ENCODE results near the gene PLAU.
"Not testable (repeated sequence)": the region's sequence is repeated elsewhere in the genome, so short reads cannot be mapped to it uniquely, and the experiment has no call there.

Gene PLAU

DNA sequence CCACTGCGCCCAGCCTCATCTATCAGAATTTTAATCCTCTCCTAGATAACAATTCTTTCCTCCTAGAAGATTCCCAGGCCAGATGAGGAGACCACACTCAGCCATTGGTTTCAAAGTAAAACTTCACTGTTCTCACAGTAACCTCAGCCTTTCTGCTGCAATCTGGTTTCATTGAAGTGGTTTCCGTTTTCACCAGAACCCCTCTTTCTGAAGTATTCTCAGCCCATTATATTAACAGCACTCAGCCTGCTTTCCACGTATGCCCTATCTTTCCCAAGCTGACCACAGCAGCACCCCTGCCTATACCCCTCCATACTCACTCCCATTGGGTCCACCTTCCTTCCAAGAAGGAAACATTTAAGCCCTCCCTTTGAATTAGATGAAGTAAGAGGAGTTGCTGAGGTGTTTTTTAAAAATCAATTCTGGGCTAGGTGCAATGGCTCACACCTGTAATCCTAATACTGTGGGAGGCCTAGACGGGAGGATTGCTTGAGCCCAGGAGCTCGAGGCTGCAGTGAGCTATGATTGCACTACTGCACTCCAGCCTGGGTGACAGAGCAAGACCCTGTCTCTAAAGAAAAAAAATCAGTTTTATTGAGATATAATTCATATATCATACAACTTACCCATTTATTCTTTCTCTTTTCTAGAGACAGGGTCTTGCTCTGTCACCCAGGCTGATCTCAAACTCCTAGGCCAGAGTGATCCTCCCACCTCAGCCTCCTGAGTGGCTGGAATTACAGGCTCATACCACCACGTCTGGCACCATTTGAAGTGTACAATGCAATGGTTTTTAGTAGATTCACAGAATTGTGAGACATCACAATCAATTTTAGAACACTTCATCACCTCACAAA lies 11.3 kb downstream of the PLAU start:
- no peak for DNase-seq (ENCODE audit: low spot score)

DNA sequence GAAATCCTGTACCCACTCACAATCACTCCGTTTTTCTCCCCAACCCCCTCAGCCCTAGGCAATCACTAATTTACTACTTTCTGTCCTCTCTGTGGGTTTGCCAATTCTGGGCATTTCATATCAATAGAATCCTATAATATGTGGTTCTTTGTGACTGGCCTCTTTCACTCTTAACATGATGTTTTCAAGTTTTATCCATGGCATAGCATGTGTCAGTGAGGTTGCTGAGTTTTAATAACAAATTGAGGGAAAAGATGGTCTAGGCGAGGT lies 11.9 kb downstream of the PLAU start:
- DNase-seq (ENCODE audit: low spot score): no peak

- DNase-seq (ENCODE audit: low spot score): no peak
Measured at GRCh38 chr10:73923935-73924598, 13.1 kb downstream of the PLAU start.

- no peak for DNase-seq (ENCODE audit: low spot score)
Measured at GRCh38 chr10:73924935-73925334, 14.0 kb downstream of the PLAU start.

- DNase-seq (ENCODE audit: low spot score): no peak
Measured at GRCh38 chr10:73925539-73925938, 14.6 kb downstream of the PLAU start.

- DNase-seq (ENCODE audit: low spot score): no peak
Measured at GRCh38 chr10:73926152-73926764, 15.3 kb downstream of the PLAU start.

- not testable (repeated sequence) for DNase-seq (ENCODE audit: low spot score)
Measured at GRCh38 chr10:73930630-73931327, 19.8 kb downstream of the PLAU start.

- no peak for DNase-seq (ENCODE audit: low spot score)
Measured at GRCh38 chr10:73931767-73932619, 21.1 kb downstream of the PLAU start.

DNA sequence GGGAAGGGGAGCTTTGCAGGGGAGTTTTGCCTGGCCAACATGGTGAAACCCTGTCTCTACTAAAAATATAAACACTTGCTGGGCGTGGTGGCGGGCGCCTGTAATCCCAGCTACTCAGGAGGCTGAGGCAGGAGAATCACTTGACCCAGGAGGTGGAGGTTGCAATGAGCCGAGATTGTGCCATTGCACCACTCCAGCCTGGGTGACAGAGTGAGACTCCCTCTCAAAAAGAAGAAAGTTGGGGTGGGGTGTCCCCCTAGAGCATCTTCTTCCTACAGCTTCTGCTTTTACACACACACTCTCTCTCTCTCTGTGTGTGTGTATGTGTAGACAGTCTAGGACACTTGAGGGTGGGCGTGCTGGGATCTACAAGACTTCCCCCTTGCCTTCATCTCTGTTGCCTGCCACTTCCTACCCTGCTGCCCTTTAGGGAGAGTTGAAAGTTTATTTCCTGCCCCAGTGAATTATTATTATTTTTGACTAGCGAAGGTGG lies 21.7 kb downstream of the PLAU start:
- no peak for DNase-seq (ENCODE audit: low spot score)

- DNase-seq (ENCODE audit: low spot score): no peak
Measured at GRCh38 chr10:73934074-73934473, 23.1 kb downstream of the PLAU start.

DNA sequence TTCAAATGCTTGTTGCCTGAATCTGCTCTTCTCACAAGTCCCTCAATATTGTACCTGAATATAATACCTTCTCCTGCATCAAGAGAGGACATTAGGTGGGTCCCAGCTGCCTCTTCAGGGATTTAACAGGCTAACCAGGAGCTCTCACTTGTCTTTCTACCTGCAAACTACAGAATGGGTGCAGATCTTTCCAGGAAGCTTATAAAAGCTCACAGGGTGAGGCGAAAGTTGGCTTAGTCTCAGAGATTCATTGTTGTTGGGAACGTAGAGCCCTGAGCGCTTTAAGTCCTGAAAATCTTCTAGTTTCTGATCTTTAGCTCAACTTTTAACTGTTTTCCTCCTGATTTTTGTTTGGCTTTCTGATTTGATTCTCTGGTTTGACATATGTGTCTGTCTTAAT lies 25.0 kb downstream of the PLAU start:
- DNase-seq (ENCODE audit: low spot score): no peak

DNA sequence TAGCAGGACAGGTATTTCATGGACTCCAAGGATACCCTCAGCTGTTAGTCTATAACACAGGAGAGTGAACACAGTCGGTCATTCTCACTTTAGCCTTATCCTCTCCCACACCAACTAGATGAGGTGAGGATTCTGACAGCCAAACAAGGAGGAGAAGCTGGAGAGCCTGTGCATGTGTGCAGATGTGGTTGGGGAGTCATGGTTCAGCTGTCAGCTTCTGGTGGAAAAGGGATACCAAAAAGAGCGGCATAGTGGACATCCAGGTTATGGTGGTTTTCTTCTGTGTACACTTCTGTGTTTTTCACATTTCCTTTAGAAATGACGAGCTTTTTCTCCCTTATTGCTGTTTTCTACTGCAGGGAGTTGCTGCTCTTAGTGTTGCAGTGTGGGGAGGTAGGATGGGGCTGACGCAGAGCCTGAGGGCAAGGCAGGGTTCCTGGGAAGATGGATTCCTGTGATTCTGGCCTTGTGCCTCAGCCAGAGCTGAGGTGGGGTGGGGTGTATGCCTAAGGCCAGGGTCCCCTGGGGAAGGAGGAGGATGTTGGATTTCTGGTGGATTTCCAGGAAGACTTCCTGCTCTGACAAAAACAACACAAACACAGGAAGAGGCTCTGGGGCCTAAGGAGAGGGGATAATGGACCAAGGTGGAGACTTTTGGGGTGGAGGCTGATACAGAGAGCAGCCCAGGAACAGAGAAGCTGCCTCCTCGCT lies 26.6 kb downstream of the PLAU start:
- DNase-seq (ENCODE audit: low spot score): no peak

DNA sequence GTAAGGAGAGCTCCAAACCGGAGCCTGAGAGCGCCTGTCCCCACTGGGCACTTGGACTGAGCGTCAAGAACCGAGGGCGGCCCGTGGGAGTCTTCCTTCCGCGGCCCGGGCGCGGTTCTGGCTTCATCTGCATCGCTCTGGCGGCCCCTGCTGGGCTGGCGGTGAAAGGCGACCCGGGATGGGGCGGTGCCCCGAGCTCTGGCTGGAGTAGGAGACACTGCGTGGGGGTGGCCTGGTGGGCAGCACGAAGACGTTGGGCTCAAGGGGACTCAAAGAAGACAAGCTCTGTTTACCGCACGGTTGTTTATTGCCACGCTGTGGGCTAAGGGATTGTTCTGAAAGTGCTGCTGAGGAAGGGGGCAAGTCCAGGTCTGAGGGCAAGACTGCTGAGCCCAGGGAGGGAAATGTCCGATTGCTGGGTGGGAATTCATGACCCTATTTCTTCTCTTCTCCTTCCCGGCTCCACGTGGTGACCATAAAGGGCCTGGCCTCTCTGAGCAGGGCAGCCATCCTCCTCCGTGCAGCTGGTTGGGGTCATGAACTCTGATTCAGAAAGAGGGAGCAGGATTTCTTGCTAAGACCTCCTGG lies 29.8 kb downstream of the PLAU start:
- DNase-seq (ENCODE audit: low spot score): peak; percentile 91

DNA sequence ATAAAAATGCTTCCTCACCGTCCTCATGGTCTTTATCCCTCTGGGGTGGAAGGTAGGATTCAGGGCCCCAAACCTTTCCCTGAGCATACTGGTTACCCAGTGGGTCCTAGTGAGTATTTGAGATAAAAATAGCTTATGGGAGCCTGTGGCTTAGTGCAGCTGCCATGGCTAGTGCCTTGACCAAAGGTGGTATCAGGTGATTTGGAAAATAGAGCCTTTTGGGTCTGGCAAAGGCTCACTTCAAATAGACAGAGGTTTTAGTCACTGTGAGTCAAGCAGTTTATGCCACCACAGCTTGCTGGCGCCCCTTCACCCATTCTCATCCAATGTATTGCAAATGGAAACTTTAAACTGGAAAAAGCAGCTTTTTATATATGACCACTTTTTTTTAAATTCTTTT lies 30.4 kb downstream of the PLAU start:
- no peak for DNase-seq (ENCODE audit: low spot score)

GRCh38 chr10:73944356-73945100 lies 33.6 kb downstream of the PLAU start:
- DNase-seq (ENCODE audit: low spot score): no peak

DNA sequence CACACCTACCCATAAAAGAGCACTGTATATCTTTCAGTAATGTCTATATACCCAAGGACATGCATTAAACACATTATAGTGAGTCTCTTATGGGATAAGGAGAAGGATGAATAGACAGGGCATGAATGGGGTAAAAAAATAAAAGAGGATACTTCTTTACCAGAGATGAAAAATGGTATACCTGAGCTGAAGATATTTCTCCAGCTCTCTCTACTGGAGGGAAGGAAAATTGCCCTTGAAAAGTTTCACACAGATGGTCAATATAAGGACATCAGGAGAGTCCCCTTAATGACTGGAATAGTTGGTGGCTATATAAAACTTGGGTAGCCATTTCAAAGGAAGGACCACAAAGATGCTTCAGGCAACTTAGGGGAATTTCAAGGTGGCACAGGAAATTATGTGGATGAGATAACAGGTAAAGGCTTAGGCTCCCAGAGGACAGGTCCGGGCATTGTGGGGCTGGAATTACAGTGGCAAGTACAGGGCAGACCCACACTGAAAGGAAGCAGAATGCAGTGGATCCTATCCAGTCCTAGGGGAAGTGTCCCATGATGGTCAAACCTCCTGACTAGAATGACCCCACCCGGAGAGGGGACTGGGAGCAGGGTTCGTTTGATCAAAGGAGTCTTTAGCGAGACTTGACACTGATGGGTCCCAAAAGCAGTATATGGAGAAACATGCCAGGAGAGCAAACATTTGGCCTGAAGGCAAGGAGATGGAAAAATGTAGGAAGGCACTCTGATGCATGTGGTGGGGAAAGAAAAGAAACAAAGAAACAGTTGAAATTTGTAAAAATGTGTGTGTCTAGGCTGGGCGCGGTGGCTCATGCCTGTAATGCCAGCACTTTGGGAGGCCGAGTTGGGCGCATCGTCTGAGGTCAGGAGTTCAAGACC lies 35.6 kb downstream of the PLAU start:
- no peak for DNase-seq (ENCODE audit: low spot score)

DNA sequence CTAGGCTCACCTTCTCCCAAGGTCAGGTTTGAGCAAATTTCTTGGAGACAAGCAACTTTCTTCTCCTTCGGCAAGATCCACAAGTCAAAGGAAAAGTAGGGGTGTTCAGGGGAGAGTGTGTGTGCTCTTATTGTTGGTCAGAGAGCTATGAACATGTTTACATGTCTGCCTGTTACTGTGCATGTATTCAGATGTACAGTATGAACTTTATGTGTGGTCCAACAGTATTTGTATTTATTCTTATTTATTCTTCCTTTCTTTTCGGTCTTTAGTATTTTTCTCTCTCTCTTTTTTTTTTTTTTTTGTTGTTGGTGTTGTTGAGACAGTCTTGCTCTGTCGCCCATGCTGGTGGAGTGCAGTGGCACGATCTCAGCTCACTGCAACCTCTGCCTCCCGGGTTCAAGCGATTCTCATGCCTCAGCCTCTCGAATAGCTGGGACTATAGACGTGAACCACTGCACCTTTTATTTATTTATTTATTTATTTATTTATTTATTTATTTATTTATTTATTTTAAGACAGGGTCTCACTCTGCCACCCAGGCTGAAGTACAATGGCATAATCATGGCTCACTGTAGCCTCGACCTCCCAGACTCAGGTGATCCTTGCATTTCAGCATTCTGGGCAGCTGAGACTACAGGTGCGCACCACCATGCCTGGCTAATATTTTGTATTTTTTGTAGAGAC lies 38.2 kb downstream of the PLAU start:
- DNase-seq (ENCODE audit: low spot score): no peak
